Germinal center (tissue), 1 donor: ENCODE results near the gene PPP5C.
"Not testable (repeated sequence)": the region's sequence is repeated elsewhere in the genome, so short reads cannot be mapped to it uniquely, and the experiment has no call there.

Experiments
- DNase-seq: peaks from one replicate; pipeline ENCODE4 v3.0.0; 2012; ENCODE audit warnings: mixed read lengths, low spot score

The PPP5C gene

DNA sequence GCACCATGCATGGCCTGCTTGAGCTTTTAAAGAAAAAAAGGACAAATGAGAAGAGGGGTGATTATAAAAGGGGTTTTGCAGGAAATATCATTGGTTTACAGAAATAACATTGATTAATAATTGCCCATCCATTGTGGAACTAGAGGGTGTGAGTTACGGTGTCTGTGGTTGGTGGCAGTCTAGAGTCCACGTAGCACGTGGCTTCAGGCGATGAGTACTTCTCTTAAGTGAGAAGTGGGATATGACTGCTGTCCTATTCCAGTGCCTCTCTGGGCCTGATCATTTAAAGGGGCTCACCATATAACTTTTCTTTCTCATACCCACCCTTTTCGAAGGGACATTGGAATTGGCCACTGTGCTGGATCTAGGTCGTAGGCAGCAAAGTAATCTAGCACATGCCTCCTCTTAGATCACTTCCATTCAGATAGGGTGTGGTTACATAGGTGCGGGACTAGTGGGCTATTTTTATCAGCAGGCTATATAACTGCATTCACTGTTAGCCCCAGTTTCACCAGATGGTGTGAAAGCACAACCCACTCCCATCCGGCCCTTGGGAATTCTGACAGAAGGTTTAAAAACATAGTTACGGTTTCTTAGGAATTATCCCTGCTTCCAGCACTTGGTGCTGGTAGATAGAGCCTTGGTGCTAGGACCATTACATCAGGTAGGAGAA lies 19.9 kb downstream of the PPP5C start:
- DNase-seq: no peak

DNA sequence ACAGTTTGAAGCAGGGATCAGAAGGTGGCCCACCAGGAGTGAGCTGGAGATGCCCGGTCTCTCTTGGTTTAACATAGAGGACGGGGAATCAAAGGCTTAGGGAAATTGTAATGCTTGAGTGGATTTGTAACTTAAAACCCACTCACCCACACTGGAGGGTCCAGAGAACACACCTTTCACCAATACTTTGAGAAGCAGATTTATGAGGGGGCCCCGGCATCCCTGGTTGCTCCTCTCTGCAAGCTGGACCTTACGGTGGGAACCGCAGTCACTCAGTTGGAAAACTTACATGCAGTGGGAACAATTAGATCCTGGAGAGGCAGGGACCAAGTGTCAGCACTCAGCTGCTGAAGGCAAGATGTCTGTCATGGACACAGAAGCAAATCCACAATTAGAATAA lies 20.5 kb downstream of the PPP5C start:
- no peak for DNase-seq

DNA sequence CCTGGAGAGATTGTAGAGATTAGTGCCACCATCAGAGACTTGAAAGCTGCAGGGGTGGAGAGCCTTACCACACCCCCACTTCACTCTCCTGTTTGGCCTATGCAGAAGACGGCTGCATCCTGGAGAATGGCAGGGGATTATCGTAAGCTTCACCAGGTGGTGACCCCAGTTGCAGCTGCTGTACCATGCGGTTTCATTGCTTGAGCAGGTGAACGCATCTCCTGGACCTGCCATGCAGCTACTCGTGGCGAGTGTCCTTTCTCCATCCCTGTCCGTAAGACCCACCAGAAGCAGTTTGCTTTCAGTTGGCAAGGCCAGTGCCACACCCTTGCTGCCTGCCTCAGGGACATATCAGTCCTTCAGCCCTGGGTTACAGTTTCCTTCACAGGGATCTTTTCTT lies 21.2 kb downstream of the PPP5C start:
- no peak for DNase-seq

DNA sequence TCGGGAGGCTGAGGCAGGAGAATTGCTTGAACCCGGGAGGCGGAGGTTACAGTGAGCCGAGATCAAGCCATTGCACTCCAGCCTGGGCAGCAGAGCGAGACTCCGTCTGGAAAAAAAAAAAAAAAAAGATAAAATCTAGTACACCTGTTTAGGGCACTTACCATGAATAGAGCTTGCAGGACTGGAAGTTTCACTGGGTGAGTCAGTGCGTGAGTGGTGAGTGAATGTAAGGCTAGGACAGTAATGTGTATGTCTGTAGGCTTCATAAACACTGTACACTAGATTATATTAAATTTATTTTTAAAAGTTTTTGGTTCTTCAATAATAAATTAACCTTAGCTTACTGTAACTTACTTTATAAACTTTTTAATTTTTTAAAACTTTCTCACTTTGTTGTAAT lies 22.9 kb downstream of the PPP5C start:
- DNase-seq: no peak

DNA sequence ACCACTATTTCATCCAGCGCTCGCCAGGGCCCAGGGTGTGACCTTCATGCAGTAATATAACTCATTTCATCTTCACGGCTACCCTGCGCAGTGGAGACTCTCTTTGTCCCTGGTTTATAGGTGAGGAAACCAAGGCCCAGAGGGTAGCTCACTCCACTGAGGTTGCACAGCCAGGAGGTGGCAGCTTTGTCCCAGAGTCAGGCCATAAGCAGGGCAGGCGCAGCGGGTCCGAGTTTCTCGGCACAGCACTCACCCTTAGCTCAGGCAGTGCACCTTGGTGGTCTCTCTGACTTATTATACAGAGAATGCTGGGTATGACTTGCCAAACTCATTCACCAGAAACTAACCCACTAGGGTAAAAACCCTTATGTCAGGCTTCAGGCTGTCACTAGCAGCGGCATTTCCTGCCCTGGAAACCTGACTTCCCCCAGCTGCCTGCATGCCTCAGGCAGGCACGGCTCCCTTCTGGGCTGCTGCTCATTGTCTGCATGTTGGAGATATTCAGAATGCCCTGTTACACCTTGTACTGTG lies 24.5 kb downstream of the PPP5C start:
- DNase-seq: no peak

- DNase-seq: no peak
Observed at GRCh38 chr19:46372901-46373490, 26.1 kb downstream of the PPP5C start.

DNA sequence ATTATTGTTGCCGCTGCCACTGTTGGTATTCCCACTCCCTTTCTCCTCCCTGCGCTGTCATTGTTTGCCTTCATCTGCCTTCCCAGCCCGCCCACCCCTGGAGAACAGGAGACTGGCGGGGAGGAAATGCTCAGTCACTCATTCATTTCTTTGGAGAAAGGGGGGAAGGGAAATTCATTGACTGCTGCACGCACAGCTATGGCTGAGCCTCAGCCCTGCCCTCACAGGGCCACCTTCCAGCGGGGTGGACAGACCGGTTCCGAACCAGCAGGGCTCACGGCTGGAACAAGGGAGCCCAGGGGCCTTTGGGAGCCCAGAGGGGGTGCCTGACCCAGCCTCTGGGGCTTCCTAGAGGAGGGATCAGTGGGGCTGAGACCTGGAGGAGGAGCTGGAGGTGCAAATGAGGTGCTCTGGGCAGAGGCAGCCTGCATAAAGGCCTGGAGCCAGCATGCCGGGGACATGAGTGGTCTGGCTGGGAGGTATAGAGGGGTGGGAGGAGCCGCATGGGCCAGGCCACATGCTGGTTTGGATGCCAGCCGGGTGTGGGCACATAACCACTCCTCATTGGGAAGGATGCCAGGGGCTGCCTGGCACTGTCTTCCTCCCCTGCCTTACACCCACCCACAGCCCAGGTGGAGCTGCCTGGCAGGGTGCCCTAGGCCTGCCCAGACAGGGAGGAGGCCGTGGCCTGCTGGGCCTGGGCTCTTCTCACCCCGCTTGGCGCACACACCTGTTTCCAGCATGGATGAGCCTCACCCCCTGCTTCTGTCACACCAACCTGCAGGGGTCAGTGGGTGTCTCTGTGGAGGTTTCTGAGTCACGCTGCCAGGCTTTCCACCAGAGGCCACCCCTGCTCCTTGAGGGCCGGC lies 26.8 kb downstream of the PPP5C start:
- no peak for DNase-seq

DNA sequence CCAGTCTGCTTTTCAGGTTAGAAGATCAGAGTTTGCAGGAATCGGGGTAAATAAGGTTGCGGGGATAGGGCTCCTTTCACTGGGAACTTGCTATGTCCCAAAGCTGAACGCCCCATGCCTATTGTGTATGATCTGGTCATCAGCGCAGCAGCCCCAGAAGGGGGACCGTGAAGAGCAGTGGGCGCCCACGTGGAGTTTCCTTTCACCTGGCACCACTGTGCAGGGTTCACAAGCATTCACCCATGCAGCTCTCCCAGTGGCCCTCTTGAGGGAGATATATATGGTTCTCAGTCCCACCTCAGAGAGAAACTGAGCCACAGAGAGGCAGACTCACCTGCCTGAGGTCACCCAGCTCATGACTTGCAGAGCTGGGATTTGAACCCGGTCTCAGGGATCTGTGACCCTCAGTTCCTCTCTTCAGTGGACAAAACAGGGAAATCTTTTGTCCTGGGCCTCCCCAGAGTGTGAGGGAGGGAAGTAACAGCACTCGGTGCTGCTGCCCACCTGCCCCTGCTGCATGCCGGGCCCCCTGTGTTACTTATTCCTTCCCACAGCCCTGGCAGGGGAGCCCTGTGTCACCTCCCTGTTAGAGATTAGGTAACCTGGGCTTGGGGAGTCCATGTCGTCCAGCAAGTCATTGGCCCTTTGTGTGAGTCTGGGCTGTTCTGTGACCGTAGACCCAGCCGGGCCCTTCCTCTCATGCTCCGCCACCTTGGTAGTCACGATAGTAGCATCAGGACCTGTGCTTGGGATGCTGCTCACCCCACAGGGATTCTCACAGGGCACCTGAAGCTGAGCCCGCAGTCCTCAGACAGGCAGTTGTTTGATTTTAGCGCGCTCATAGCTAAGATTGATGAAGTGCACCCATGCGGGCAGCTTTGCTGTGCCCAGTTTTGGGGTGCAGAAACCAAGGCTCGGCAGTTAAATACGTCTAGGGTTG lies 27.9 kb downstream of the PPP5C start:
- no peak for DNase-seq

DNA sequence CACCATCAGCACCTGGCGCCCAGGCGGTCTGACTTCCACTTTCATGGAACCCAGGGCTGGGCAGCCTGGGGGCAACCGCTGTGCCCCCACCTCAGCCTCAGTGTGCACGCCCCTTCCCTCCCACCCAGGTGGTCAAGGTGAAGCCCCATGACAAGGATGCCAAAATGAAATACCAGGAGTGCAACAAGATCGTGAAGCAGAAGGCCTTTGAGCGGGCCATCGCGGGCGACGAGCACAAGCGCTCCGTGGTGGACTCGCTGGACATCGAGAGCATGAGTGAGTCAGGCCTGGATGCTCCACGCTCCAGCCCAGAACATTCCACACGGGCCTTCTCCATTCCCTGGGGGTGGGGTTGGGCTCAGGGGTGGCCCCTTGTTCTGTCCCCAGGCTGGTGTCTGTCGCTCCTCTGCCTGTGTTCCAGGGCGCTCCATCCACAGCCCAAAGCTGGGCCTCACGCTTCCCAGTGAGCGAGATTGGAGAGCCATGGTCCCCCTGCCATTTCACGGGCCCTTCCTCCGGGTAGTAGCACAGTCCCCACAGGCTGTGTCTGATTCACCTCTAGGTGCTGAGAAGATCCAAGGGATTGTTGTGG lies 28.7 kb downstream of the PPP5C start:
- DNase-seq: not testable (repeated sequence)

DNA sequence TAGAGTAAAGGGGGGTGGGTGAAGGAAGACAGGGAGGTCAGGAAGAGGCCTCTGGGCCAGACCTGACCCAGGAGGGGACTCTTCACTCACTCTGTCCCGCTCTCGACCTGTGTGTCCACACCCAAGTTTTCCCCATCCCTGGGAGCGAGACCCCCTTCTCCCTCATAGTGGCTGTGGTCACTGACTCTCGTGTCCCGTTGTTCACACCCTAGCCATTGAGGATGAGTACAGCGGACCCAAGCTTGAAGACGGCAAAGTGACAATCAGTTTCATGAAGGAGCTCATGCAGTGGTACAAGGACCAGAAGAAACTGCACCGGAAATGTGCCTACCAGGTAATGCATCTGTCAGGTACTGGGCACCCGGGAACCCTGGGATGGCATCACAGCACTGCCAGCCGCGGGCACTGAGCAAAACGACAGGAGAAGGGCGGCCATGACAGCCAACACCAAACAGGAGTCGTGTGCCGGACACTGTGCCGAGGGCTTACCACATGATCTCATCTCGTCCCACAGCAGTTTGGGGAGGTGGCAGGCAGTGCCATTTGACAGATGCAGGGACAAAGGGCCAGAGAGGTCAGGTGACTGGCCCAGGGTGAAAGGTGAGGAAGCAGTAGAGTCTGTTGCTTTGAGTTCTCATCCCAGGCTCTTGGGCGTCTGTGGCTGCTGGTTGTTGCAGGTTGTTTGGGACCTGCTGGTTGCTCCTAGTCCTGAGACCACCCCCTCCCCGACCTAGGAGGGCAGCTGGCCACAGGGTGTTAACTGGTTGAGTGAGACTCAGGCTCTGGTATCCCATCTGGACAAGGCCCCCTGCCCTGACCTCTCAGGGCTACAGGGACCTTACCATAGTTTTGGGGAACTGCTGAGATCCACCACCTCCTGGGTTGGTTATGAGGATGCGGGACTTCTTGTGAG lies 29.6 kb downstream of the PPP5C start:
- DNase-seq: no peak

DNA sequence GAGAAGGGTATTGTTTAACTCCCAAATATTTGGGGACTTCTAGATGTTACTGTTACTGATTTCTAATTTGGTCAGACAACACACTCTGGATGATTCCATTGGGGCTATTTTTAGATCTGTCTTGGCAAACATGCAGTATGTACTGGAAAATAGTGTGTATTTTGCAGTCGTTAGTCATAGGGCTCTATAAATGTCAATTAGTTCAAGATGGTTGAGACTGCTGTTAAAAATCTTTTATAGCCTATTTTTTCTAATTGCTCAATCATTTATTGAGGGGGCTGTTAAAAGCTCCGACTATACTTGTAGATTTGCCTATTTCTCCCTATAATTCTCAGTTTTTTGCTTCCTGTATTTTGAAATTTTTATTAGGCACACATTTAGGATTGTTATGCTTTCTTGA lies 31.4 kb downstream of the PPP5C start:
- no peak for DNase-seq

GRCh38 chr19:46380690-46381089 lies 33.8 kb downstream of the PPP5C start:
- DNase-seq: no peak

- no peak for DNase-seq
Observed at GRCh38 chr19:46381346-46381745, 34.5 kb downstream of the PPP5C start.

DNA sequence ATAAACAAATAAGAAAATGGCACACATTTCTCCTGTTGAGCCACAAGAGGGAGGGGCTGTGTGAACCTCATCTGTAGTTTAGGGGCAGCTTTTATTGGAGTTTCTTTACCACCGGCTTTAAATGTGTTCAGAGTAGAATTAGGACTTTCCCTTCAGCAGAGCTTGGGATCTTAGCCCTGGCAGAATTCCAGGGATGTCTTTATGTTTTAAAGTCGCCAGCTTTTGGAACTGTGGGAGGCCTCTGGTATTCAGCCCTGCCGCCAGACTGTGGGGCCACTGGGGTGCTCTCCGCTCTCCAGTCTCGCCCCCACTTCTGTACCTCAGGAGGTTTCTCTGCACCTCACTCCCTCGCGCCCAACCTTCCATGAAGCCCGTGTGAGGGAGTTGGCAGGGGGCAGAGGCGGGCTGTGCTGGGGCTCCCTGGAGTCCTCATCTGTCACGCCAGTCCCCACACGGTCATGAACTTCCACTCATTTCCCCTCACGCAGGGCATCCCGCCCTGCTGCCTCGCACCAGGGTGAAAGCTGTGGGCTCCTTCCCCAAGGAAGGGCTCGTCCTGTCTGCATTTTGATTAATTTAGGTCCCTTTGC lies 35.0 kb downstream of the PPP5C start:
- DNase-seq: no peak

- no peak for DNase-seq
Observed at GRCh38 chr19:46383171-46383815, 36.4 kb downstream of the PPP5C start.

DNA sequence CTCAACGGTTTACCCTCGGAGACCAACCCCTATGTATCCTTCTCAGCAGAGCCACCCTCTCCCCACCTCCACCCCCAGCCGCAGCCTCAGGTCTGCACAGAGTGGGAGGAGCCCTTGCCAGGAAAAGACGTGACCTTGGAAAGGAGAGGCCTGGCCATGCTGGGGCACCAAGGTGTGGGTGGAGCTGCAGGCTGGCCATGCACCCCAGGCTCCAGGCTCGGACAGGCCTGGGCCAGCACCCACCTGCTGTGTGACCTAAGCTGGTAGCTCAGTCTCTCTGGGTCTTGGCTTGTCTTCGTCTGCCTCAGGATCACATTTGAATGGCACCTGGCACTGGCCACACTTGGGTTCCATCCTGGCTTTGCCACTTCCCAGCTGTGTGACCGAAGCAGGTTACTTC lies 37.0 kb downstream of the PPP5C start:
- no peak for DNase-seq

DNA sequence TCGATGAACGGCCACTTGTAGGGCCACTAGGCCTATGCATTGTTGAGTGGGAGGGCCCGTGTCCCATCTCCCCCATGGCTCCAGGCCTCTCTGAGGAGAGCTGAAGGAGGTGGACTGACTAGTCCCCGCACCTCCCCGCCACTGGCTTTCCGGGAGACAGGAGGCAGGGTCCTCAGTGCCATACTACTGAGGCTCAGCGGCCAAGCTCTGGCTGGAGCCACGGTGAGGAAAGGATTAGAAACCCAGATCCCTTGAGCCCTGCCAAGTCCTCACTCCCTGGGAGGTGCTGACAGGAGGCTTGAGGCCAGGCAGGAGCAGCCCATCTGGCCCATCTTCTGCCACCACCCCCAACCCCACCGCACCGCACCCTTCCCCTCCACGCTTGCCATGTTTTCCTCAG lies 37.5 kb downstream of the PPP5C start:
- no peak for DNase-seq

DNA sequence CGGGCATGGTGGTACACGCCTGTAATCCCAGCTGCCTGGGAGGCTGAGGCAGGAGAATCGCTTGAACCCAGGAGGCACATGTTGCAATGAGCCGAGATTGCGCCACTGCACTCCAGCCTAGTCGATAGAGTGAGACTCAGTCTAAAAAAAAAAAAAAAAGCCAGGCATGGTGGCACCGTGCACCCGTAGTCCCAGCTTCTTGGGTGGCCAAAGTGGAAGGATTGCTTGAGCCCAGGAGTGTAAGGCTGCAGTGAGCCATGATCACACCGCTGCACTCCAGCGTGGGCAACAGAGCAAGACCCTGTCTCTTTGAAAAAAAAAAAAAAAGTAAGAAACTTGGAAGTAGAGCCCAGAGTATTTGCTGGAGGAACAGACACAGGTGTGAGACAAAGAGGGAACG lies 38.7 kb downstream of the PPP5C start:
- no peak for DNase-seq

DNA sequence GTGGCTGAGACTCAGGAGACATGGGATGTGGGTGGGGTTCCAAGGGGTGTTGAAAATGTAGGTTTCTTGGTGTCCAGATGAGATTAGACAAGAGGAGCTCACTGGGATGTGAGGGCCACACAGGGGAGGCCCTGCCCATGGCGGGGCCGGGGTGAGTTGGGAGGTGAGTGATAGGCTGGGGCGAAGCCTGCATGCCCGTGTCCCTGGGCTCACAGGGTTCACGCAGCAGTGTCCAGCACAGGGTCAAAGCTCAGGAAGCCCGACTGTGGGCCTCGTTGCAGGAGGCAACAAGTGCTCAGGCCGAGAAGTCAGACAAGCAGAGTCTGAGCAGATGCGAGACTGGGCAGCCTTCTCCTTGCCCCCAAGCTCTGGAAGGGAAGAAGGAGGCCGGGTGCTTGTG lies 39.3 kb downstream of the PPP5C start:
- DNase-seq: no peak
